Measurements from ENCODE around the gene CRELD1. TPM values are rescaled to one million over a fixed set of nuclear protein-coding genes. Genes with fewer than 3 reads are reported as not detected.
A peak's percentile ranks its signal among the peaks of the same experiment; 100 is the strongest.

Gene CRELD1
- total and polyA plus RNA-seq, 9 of the 15 experiments (the other 6 are each of a cell fraction or from before 2014, with no cell fraction given), result 3.3 to 25.8 (median 16.5) TPM

GRCh38 chr3:9978710-9979305 lies 45.2 kb downstream of the CRELD1 start:
- H3K27ac ChIP-seq (ENCODE audit: extremely low read depth, low read depth, low read length), result peak overlapping the region; percentile 99
- no peak overlapping the region for H3K4me3 ChIP-seq
- ChIA-PET POLR2A (interaction anchor here (0.6 to 4.6 kb wide), 9 partner anchors 8 to 858 kb away, joined by 3 to 53 read pairs (median 5); partner anchors contain the start of gene EMC3), CTCF (ENCODE audit: low intra/inter-chr PET ratio) (no interaction called here)
- H3K9ac ChIP-seq (ENCODE audit: insufficient read depth in 1 of 2, low read depth in 2 of 2, low read length in 2 of 2), result peak overlapping the region; percentile 70 to 94; a peak in 3 of 4 replicates
- H3K4me1 ChIP-seq (replicated peaks in 1 of 2; ENCODE audit: control insufficient read depth in 2 of 2, insufficient read depth in 2 of 2, low read length in 2 of 2), result peaks cover 43 to 45% of the 10 kb centered on the region in 2 experiments
- H3K9me1 ChIP-seq (ENCODE audit: control insufficient read depth, insufficient read depth, low read length), result no peaks in the 10 kb centered on the region
- H3K36me3 ChIP-seq (ENCODE audit: control insufficient read depth, insufficient read depth, low read length), result peaks cover 63% of the 10 kb centered on the region
- H2AFZ ChIP-seq (ENCODE audit: low read depth, low read length), result peak overlapping the region; percentile 32
- DNase-seq (ENCODE audit: extremely low read depth in 1 of 4, low spot score in 3 of 4) (peak; percentile 31 to 85 (median 54)), FAIRE-seq (peak; percentile 75), ATAC-seq (peak; percentile 74)
- no TSS peak for BruUV-seq (replicated peaks)
- H3K9me3 ChIP-seq (replicated peaks; ENCODE audit: control insufficient read depth, insufficient read depth, low read depth, low read length), result no peaks in the 10 kb centered on the region
- no peaks in the 10 kb centered on the region for H4K20me1 ChIP-seq (replicated peaks; ENCODE audit: control insufficient read depth, insufficient read depth, low read length)
- peaks cover 75% of the 10 kb centered on the region for H3K79me2 ChIP-seq (ENCODE audit: control insufficient read depth, insufficient read depth, low read length)
- no peaks in the 10 kb centered on the region for H3K27me3 ChIP-seq (ENCODE audit: control insufficient read depth in 2 of 2, insufficient read depth in 2 of 2, low read length in 2 of 2)
- intact Hi-C loops (cut with micrococcal nuclease), result no loop called here
- WGBS (ENCODE audit: insufficient coverage, low coverage, missing lambda C conversion rate), result 6% methylated on average over 8 of the region's 8 CpGs
- in situ Hi-C loops (cut with MboI), result no loop called here
- H3K4me2 ChIP-seq (ENCODE audit: insufficient read depth, low read length), result peak overlapping the region; percentile 73
- TF ChIP-seq ILK (tag; IDR thresholded peaks at IDR 0.05; ENCODE audit: borderline replicate concordance, low read depth) (no peak), HCFC1 (IDR thresholded peaks at IDR 0.05; ENCODE audit: low read depth, low read length) (no peak), ZNF3 (CRISPR knock-in tag; IDR thresholded peaks at IDR 0.05) (no peak), NFRKB (IDR thresholded peaks at IDR 0.05; ENCODE audit: low read depth) (peak; percentile 83; the same call in 1 of the 2 replicates), NFE2 (IDR thresholded peaks at IDR 0.05; ENCODE audit: low read depth) (peak; percentile 8; the same call in 1 of the 2 replicates), ZNF165 (CRISPR knock-in tag; IDR thresholded peaks at IDR 0.05; ENCODE audit: borderline replicate concordance) (no peak), NR2F6 (CRISPR knock-in tag; IDR thresholded peaks at IDR 0.05) (no peak), ZNF217 (CRISPR knock-in tag; IDR thresholded peaks at IDR 0.05) (no peak), THRAP3 (IDR thresholded peaks at IDR 0.05; ENCODE audit: borderline replicate concordance) (no peak)
- TF ChIP-seq, protein P1, sequence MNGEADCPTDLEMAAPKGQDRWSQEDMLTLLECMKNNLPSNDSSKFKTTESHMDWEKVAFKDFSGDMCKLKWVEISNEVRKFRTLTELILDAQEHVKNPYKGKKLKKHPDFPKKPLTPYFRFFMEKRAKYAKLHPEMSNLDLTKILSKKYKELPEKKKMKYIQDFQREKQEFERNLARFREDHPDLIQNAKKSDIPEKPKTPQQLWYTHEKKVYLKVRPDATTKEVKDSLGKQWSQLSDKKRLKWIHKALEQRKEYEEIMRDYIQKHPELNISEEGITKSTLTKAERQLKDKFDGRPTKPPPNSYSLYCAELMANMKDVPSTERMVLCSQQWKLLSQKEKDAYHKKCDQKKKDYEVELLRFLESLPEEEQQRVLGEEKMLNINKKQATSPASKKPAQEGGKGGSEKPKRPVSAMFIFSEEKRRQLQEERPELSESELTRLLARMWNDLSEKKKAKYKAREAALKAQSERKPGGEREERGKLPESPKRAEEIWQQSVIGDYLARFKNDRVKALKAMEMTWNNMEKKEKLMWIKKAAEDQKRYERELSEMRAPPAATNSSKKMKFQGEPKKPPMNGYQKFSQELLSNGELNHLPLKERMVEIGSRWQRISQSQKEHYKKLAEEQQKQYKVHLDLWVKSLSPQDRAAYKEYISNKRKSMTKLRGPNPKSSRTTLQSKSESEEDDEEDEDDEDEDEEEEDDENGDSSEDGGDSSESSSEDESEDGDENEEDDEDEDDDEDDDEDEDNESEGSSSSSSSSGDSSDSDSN (IDR thresholded peaks at IDR 0.05; ENCODE audit: borderline replicate concordance in 1 of 2, low read depth in 2 of 2, low read length in 2 of 2), result no peak
- TF ChIP-seq, protein P2, sequence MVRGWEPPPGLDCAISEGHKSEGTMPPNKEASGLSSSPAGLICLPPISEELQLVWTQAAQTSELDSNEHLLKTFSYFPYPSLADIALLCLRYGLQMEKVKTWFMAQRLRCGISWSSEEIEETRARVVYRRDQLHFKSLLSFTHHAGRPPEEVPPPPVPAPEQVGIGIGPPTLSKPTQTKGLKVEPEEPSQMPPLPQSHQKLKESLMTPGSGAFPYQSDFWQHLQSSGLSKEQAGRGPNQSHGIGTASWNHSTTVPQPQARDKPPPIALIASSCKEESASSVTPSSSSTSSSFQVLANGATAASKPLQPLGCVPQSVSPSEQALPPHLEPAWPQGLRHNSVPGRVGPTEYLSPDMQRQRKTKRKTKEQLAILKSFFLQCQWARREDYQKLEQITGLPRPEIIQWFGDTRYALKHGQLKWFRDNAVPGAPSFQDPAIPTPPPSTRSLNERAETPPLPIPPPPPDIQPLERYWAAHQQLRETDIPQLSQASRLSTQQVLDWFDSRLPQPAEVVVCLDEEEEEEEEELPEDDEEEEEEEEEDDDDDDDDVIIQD (CRISPR knock-in tag; IDR thresholded peaks at IDR 0.05), result no peak
- TF ChIP-seq, protein P3, sequence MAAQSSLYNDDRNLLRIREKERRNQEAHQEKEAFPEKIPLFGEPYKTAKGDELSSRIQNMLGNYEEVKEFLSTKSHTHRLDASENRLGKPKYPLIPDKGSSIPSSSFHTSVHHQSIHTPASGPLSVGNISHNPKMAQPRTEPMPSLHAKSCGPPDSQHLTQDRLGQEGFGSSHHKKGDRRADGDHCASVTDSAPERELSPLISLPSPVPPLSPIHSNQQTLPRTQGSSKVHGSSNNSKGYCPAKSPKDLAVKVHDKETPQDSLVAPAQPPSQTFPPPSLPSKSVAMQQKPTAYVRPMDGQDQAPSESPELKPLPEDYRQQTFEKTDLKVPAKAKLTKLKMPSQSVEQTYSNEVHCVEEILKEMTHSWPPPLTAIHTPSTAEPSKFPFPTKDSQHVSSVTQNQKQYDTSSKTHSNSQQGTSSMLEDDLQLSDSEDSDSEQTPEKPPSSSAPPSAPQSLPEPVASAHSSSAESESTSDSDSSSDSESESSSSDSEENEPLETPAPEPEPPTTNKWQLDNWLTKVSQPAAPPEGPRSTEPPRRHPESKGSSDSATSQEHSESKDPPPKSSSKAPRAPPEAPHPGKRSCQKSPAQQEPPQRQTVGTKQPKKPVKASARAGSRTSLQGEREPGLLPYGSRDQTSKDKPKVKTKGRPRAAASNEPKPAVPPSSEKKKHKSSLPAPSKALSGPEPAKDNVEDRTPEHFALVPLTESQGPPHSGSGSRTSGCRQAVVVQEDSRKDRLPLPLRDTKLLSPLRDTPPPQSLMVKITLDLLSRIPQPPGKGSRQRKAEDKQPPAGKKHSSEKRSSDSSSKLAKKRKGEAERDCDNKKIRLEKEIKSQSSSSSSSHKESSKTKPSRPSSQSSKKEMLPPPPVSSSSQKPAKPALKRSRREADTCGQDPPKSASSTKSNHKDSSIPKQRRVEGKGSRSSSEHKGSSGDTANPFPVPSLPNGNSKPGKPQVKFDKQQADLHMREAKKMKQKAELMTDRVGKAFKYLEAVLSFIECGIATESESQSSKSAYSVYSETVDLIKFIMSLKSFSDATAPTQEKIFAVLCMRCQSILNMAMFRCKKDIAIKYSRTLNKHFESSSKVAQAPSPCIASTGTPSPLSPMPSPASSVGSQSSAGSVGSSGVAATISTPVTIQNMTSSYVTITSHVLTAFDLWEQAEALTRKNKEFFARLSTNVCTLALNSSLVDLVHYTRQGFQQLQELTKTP (IDR thresholded peaks at IDR 0.05; ENCODE audit: low read depth in 1 of 2, partially characterized antibody in 2 of 2), result no peak
- TF ChIP-seq, protein P4, sequence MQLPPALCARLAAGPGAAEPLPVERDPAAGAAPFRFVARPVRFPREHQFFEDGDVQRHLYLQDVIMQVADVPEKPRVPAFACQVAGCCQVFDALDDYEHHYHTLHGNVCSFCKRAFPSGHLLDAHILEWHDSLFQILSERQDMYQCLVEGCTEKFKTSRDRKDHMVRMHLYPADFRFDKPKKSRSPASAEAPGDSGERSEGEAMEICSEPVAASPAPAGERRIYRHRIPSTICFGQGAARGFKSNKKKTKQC (CRISPR knock-in tag; IDR thresholded peaks at IDR 0.05), result no peak; the same call in 1 of the 2 replicates
